Stimulated activated CD4-positive, alpha-beta T cell treated with anti-CD3 and anti-CD28 coated beads, Interleukin-12 subunit alpha, Interleukin-12 subunit beta, amount 100 ng/mL, for 24 hours (primary cell): ENCODE results near the gene CDH19.

Experiments used
- DNase-seq, 2 experiments: peaks; one replicate each; pipeline ENCODE4 v3.0.0-alpha.2; 2020; ENCODE audit warnings: low read depth in 2 of 2

The CDH19 gene, protein sequence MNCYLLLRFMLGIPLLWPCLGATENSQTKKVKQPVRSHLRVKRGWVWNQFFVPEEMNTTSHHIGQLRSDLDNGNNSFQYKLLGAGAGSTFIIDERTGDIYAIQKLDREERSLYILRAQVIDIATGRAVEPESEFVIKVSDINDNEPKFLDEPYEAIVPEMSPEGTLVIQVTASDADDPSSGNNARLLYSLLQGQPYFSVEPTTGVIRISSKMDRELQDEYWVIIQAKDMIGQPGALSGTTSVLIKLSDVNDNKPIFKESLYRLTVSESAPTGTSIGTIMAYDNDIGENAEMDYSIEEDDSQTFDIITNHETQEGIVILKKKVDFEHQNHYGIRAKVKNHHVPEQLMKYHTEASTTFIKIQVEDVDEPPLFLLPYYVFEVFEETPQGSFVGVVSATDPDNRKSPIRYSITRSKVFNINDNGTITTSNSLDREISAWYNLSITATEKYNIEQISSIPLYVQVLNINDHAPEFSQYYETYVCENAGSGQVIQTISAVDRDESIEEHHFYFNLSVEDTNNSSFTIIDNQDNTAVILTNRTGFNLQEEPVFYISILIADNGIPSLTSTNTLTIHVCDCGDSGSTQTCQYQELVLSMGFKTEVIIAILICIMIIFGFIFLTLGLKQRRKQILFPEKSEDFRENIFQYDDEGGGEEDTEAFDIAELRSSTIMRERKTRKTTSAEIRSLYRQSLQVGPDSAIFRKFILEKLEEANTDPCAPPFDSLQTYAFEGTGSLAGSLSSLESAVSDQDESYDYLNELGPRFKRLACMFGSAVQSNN

DNA sequence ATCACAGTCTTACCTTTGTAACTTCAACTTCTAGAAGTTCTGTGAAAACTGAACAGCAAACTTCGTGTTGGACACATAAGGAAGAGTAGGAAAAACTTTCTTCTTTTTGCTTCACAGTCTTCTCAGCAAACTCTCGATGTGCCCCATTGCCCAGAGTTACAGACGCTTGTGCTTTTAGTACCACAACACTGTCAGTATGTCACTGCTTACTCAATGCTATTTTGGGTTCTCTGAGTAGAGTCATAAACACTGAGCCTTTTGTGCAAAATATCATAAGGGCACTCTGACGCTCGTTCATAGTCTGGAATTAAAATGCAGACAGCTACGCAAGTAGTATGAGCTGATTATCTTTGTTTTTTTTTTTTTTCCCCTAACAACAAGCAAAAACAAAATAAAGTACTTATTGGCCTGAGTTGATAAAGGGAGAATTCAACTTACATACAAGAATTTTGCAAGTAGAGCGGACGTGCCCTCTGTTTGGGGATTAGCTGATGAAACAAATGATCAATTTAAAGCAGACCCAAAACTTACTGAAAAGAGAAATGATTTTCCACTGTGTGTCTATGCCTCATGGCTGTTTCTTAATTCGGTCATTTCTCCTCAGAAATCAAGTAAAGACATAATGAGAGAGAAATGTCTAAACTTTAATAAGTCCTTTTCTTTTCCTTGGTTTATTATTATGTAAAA is at the start of gene CDH19:
Gene CDH19 (minus strand): TSS at position 150 of the 687 bp plus-strand sequence. CDS start 31,886 bp downstream, outside the sequence.
- no peak for DNase-seq

DNA sequence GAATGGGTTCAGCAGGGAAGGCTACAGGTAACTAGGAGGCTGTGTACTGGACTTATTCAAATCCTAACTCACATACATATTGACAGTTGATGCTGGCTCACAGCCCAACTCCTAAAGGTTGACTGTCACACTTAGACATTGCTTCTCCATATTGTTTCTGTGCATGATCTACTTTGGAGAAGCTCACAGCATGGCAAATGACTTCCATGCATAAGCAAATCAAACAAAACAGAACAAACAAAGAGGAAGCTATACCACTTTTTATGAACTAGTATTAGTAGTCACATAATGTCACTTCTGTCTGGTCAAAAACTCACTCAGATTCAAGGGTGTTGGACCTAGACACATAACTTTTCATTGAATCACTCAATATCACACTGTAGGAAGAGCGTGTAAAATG is 43.8 kb upstream of the CDH19 start:
- DNase-seq, result no peak

DNA sequence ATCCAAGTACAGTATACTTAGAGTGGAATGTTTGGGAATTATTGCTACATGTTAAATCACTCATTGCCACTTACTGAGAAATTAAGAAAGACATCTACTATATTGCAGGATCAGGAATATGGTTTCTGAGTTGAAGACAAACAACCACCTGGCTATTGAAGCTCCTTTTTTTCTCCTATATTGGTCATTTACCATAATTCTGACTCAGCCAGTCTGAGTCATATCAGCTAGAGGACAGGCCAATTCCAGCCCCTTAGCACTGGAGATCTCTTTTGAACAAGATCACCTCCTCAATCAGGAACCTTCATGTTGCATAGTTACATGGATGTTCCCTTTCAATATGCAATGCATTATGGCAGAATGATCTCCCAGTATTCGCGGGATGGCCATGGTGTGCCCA is 42.7 kb upstream of the CDH19 start:
- no peak for DNase-seq

DNA sequence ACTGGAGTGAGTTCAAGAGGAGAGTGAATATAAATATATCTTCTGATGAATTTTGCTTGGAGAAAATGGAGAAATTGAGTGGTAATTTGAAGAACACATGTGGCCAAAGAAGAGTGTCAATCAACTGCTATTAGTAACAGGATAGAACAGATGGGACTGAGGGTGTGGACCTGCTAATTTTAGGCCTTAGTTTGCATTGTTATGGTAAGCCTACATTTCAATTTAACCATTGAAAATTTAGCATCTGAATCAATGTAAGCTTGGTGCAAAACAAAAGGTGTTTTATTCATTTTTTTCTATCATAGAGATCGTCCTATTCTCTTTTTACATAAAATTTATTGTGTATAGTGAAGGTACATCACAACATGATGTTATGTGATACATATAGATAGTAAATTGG is 42.1 kb upstream of the CDH19 start:
- no peak for DNase-seq

DNA sequence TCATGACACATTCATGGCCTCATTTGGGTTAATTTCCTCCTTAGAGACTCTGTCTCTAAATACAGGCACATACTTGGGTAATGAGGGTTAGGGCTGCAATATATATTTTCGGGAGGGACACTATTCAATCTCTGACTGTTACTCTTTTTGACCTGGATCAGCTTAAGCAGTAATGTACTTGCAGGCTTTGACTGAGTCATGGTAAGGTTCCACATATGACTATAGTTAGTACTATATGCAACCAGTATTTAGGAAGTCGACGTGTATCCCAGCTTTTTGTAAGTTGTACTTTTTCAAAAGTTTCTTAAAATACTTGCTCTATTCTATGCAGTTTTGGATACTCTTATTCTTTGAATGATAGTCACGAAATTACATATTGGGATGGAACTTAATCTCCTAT is 37.2 kb upstream of the CDH19 start:
- DNase-seq, result no peak

DNA sequence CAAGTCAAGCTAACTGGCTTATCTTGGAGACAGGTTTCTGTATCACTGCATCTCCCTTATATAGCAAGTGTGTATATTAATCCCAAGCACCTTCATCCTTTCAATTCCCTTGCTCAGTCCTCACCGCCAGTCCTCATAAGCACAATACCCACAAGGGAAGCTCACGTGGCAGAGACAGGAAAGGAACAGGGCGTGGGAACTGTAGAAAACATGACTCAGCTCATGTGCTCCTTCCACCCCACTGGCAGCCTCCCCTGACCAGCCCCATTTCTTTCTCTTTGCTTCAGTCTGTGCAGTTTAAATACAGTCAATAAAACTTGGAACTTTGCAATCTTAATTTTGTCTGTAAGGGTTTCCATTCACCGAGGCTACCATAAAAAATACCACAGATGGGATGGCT is 36.5 kb upstream of the CDH19 start:
- no peak for DNase-seq

DNA sequence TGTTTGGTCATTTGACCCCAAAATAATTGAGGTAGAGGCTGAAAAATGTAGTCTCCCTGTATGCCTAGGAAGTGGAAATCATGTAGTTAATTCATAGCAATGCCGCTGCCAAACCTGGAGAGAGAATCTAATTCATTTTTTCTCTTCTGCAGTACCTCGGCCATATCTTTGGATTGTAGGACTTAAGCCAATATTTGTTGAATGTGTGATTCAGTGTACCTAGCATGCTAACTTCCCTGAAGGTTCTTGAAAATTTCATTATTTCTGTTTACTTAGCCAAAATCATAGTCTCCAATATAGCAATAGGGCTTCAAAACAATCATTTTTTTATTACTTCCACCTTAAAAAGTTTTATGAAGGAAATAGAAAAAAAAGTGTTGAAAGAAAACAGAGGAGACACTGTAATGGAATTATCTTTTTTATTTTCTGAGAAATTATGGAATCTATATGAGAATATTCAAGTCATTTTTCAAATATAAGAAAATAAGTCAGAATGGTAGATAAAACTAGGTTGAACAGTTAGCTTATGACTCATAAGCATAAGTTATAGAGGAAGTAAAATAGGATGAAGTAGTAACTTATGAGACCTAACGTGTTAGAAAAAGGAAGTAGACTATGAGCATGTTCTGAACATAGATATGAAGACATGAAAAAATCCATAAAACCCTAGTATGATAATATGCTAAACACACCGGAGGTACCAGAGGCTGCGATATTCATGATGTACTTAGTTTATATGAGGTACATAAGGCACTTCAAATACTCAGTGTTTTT is 35.2 kb upstream of the CDH19 start:
- no peak for DNase-seq

DNA sequence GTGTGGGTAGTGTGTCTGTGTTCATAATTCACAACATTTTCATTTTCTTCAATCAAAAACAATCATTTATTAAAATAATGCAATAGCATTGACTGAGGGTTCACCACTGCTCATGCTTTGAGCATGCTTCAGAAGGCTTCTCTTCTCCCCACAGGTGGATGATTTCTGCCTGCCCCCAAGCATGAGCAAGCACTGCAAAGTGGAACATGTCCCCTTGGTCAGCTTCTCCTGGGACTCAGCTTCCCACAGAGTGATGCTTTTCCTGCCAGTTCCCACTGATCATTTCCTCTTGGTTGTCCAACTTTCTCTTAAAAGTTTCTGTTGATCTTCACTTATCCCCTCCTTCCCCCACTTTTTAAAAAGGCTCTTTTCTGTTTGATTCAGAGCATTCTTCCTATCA is 31.5 kb upstream of the CDH19 start:
- DNase-seq, result no peak

DNA sequence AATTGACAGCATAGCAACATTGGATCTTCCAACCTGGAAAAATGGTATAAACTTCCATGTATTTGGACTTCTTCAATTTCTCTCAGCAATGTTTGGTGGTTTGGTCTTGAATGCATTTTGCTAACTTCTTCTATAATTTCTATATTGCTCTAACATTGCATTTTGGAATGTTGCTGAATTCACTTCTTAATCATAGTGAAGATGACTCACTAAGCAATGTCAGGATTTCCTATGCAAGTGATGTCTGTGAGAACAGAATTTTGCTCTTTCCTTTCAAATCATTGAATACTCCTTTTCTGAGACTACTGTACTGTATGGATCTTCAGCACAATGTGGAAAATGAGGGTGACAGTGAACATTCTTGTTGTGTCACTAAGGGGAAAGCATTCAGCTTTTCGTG is 28.9 kb upstream of the CDH19 start:
- DNase-seq, result no peak

DNA sequence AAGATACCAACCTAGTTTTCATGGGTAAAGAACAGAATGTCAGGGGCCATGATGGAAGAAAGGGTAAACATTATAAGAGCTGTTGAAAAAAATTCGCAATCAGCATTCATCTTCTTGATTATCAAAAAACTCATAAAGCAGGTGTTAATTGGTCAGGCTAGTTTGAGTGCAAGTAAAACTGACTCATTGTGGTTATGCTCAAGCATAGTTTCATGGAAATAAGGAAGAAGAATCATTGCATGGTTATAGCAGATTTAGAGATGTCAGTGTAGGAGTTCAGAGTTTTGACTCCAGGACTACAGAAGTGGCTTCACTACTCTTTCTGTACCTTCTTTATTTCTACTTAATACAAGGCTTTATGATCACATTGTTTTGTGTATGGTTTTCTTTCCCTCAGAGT is 26.9 kb upstream of the CDH19 start:
- no peak for DNase-seq

DNA sequence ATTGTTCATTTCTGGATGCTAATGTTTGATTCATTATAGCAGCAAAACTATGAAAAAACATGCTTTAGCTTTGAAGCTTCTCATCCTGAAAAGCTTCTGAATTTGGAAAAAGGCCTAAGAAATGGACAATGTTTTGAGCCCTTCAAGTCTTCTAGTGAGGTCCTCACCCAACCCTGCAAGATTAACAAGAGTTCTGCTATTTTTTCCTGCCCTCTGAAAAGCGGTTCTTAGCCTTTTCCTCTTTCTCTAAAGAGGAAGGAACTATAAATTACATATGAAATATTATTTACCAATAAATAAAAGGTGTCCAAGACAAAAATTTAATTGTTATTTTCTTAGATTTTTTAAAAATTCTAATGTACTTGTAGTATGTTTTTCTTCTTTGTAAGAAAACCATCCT is 19.9 kb upstream of the CDH19 start:
- no peak for DNase-seq

DNA sequence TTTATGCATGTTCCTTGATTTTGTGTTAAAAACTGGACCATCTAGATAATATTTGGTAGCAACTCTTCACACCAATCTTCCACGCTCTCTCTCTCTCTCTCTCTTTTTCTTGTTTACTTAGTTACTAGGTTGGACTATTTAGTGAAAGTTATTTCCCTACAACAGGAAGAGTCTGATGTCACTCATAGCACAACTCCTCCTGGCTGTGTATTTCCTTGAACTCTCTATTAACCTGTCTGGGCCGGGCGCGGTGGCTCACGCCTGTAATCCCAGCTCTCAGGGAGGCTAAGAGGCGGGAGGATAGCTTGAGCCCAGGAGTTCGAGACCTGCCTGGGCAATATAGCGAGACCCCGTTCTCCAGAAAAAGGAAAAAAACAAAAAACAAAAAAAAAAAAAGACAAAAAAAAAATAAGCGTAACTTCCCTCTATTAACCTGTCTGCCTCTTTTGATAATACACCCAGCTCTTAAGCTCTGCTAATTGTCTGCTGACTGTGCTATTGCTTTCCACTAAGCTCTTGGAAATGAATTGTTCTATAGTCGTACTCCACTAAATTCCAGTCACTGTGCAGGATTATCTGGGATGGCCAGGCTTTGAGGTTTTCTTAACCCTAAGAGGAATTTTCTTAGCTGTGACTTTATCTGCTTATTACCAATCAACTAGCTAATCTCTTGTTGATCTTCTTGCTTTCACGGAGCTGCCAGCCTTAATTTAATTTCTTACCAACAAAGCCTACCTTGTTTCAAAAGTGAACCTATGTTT is 18.1 kb upstream of the CDH19 start:
- DNase-seq, result no peak

DNA sequence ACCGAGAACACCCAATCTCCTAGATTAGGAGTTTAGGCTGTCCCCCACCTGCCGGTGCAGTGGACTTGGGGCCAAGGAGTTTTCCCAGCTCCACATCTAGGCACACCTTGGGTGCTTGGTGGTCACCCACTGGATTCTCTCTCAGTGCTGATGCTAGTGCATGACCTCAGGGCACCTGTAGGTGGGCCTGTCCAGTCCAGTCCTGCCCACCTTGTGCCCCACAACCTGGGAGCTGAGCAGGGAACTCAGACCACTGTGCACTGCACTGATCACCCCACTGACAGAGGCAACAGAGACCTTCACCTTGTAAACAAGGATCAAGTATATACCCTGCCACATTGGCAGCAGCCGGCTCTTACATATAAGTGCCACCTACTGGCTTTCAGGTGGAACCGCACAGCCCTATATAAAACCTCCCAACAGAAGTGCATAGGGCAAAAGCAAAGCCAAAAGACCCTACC is 12.7 kb upstream of the CDH19 start:
- DNase-seq, result no peak

DNA sequence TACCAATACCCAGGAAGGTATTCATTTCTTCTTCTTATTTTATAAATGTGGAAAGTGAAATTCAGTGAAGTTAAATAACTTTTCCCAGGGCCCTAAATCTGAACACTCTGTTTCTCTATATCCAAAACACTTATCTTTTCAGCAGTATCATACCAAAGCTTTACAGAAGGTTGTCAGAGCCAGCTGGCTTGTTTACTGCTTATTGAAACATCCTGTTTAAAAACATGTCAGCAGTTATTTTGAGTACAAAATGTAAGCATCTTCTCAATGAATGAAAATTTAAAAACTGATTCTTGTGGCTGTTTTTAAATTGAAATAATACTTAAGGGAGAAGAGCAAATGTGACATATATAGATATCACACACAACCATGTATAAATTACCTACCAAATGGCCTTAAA is 11.3 kb upstream of the CDH19 start:
- DNase-seq, result no peak

DNA sequence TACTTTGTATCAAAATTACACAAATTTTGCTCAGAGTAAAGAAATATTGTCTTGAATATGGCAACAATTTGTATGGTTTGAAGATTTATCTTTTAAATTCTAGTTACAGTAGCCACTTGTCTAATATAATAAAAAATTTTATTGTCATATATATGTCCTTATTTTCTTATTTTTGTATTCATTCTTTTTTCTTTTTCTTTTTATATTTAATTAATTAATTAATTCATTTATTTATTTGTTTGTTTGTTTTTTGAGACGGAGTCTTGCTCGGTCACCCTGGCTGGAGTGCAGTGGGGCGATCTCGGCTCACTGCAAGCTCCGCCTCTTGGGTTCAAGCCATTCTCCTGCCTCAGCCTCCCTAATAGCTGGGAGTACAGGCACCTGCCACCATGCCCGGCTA is 3.7 kb upstream of the CDH19 start:
- DNase-seq, result no peak

DNA sequence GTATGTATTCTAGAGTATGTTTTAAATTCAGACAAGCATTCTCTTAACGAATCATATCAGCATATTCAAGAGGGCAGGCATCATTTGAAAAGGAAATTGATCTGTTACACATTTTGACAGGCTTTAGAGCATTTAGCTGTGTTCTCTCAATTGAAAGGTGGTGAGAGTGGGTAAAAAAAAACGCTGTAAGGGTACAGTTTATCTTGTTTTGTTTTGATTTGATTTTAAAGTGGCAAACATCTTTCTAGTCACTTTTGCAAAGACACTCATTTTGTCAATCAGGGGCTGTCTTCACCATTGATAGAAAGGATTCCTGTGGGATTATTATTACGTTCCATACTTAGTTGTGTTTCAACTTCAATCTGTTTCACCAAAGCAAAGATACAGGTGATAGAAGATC is 2.2 kb downstream of the CDH19 start:
- no peak for DNase-seq

DNA sequence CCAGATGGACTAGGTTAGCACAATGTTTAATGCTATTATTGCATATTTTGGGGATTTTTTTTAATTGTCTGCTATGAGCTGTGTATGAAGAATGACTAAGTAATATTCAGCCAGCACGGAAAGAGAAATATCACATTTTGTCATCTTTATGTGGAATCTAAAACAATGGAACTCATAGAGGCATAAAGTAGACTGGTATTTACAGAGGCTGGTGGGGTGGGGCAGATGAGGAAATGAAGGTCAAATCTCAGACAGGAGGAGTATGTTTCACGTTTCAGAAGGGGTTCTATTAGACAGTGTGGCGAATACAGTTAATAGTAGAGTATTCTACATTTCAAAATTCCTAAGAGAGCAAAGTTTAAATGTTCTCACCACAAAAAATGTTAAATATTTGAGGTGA is 4.7 kb downstream of the CDH19 start:
- no peak for DNase-seq

DNA sequence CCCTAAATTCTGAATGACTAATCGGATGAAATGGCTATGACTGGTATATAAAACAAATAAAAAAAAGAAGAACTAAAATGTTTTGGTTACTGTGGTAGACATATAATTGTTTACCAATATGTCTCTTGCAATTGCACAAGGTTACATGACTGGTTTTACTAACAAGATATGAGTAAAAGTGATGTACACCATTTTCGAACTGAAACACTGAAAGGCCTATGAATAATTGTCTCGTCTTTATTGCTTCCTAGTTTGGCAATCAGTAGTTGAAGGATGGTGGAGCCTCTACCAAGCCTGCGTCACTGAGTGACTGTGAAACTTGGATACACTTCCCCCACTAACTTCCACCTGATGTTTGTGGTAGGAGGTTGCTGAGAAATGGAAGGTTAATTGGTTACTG is 16.5 kb downstream of the CDH19 start:
- no peak for DNase-seq

DNA sequence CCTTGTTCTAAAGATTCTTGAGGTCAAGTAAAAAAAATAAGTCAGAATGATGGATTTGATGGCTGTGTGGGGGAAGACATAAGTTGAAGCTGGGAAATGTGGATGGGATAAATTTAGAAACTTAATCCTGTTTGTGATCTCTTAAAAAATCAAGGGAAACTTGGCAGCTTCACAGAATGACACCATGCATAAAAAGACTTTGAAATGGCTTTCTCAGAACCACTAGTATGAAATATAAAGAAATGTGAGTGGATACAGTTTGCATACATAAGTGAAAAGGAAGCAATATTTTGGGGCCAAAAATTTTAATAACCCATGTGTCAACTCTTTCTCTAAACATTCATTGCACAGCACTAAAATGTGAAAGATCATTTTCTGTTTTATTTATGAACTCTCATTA is 21.7 kb downstream of the CDH19 start:
- DNase-seq, result no peak

DNA sequence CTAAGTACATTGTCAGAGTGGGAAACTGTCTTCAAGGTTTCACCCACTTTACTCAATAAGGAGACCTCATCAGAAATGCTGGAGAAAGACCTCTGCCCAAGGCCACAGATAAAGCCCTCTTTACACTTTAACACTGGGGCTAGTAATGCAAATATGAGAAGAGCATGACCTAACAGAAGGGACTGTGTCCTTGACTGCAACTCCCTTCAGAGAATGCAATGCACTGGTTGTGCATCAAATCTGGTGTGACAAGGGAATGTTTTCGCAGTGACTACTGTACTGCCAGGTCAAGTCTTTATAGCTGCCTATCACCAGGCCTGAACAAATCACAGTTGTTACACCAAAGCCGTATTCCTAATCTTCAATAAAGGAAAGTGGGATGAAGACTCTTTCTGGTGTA is 28.6 kb downstream of the CDH19 start:
- no peak for DNase-seq

DNA sequence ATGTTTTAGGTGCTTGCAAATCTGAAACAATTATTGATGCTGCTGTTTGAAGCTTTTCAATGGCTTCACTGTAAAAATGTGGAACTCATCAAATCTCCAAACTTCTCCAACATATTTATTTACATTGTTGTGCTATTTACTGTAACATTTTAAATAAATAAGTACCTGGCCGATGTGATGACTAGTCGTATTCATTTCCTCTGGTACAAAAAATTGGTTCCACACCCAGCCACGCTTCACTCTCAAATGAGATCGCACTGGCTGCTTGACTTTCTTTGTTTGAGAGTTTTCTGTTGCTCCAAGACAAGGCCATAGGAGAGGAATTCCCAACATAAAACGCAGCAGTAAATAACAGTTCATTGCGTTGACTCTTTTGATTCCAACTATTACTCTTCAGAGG is 32.0 kb downstream of the CDH19 start:
- no peak for DNase-seq
